ENCODE data around the gene MARCHF10. TPM values are rescaled to one million over a fixed set of nuclear protein-coding genes. Genes with fewer than 3 reads are reported as not detected.

The MARCHF10 gene
- total and polyA plus RNA-seq, 2 donors: 0.14 to 1.1 TPM

DNA sequence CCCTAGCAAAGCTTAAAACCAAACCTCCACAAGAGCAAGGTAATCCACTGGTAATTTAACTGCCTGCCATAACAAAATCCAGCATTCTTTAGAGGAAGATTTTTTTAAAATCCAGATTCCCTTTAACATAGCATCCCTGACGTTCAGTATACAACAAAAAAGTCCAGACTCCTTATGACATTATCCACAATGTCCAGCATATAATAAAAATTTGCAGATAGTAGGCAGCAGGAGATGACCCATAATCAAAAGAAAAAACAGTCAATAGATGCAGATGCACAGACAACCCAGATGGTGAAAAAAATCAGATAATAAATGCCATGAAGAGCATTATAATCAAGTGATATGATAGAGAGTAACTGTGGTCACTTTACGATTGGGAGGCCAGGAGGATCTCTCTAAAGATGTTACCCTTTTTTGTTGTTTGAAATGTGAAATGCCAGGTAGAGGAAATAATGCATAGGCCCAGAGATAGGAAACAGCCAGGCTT is 147.4 kb downstream of the MARCHF10 start:
- H3K36me3 ChIP-seq (ENCODE audit: control insufficient read depth in 2 of 2, insufficient read depth in 2 of 2, low read length in 1 of 2): peaks cover 0 to 5% of the 10 kb centered on the region in 2 donors
- 100% methylated on average over 2 of the region's 2 CpGs for WGBS
- no peaks in the 10 kb centered on the region for H3K27me3 ChIP-seq (ENCODE audit: control insufficient read depth in 2 of 2, insufficient read depth in 1 of 2, low read length in 1 of 2)
- no peak for DNase-seq (ENCODE audit: low read depth in 6 of 9, low spot score in 9 of 9)
- no peaks in the 10 kb centered on the region for H3K9me3 ChIP-seq (ENCODE audit: control insufficient read depth in 2 of 2, insufficient read depth in 1 of 2, low read length in 1 of 2)
- no peak overlapping the region for H3K27ac ChIP-seq (ENCODE audit: low read depth in 1 of 2, low read length in 1 of 2)
- H3K4me3 ChIP-seq (ENCODE audit: low read length in 2 of 2): no peak overlapping the region
- peaks cover 0 to 2% of the 10 kb centered on the region in 2 donors for H3K4me1 ChIP-seq (ENCODE audit: control insufficient read depth in 2 of 2, insufficient read depth in 2 of 2, low read length in 2 of 2)

DNA sequence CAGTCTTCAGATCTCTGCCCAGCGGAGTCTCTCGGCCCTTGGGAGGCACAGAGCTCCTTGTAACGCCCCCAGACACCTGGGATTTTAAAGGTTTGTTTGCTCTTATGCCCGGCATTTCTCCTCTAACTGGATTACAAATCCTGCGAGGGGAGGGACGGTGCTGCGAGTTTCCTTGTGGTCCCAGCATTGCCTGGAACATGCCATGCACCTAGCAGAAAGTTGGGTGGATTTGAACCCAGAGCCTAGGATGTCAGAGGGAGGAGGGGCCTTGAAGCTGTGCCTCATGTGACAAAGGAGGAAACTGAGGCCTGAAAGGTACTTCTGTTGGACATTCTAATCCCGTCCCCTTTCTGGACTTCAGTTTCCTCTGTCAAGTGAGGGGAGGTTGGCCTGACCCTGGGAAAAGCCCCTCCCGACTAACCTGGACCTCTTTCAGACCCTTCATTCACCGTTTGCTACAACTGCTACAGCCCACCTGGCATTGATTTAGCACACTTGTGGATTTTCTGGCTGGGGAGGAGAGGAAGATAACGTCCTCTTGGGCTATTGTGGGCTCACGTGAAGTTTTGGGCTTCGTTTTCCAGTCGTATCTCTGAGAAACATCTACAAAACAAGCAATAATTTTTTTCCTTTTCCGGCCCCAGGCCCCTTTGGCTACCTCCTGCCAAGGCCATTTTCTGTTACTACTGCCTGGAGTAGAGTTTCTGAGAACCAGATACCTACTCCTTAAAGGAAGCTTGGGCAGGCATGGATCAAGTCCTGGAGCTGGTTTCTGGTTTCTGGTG is 149.8 kb downstream of the MARCHF10 start:
- Histone ChIP-seq H3K27ac (ENCODE audit: low read depth in 1 of 2, low read length in 1 of 2) (no peak overlapping the region), H3K4me3 (ENCODE audit: low read length in 2 of 2) (no peak overlapping the region), H3K27me3 (ENCODE audit: control insufficient read depth in 2 of 2, insufficient read depth in 1 of 2, low read length in 1 of 2) (no peaks in the 10 kb centered on the region), H3K36me3 (ENCODE audit: control insufficient read depth in 2 of 2, insufficient read depth in 2 of 2, low read length in 1 of 2) (no peaks in the 10 kb centered on the region), H3K4me1 (ENCODE audit: control insufficient read depth in 2 of 2, insufficient read depth in 2 of 2, low read length in 2 of 2) (peaks cover 0 to 14% of the 10 kb centered on the region in 2 donors), H3K9me3 (ENCODE audit: control insufficient read depth in 2 of 2, insufficient read depth in 1 of 2, low read length in 1 of 2) (no peaks in the 10 kb centered on the region)
- 96% methylated on average over 15 of the region's 15 CpGs for WGBS
- DNase-seq (ENCODE audit: low read depth in 6 of 9, low spot score in 9 of 9): no peak

DNA sequence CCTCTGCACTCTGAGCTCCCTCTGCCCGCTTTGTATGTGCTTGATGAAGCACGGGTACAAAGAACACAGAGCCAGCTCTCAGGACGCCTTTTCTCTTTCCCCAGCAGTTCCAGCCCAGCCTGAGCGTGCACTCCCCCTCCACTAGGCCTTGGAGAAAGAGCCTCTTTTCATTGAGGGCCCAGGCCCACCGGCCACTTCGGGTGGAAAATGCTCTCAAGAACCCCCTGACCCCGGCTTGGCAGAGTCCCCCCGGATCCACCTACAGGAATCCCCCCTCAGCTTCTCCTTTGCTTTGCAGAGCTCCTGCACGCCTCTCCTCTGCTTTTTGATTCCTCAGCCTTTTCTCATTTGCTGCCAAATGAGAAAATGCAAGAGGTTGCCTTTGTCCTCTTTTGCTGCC is 150.4 kb downstream of the MARCHF10 start:
- no peaks in the 10 kb centered on the region for H3K9me3 ChIP-seq (ENCODE audit: control insufficient read depth in 2 of 2, insufficient read depth in 1 of 2, low read length in 1 of 2)
- no peaks in the 10 kb centered on the region for H3K36me3 ChIP-seq (ENCODE audit: control insufficient read depth in 2 of 2, insufficient read depth in 2 of 2, low read length in 1 of 2)
- 95% methylated on average over 9 of the region's 9 CpGs for WGBS
- H3K27me3 ChIP-seq (ENCODE audit: control insufficient read depth in 2 of 2, insufficient read depth in 1 of 2, low read length in 1 of 2): no peaks in the 10 kb centered on the region
- H3K4me3 ChIP-seq (ENCODE audit: low read length in 2 of 2): no peak overlapping the region
- peaks cover 0 to 20% of the 10 kb centered on the region in 2 donors for H3K4me1 ChIP-seq (ENCODE audit: control insufficient read depth in 2 of 2, insufficient read depth in 2 of 2, low read length in 2 of 2)
- no peak overlapping the region for H3K27ac ChIP-seq (ENCODE audit: low read depth in 1 of 2, low read length in 1 of 2)
- no peak for DNase-seq (ENCODE audit: low read depth in 6 of 9, low spot score in 9 of 9)

DNA sequence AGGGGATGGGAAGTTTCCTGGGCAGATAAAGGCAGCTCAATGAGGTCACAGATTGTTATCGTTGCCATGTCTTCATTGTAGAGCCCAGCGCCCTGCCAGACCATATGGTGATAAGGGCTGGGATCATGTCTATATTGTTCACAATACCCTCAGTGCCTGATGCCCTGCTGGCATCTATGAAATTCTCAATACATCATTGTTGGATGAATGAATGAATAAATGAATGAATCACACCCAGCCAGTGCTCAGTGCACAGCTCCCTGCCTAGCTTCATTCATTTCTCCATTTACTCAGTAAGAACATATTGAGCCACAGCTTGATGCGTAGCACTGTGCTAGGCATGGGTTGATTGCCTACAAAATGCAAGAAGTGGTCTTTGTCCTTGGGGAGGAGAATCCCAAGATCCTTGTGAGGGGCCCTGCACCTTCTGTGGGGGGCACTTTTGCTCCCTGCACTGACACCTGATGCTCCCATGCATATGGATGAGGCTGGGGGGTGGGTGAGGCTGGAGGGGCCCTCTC is 150.9 kb downstream of the MARCHF10 start:
- no peak overlapping the region for H3K27ac ChIP-seq (ENCODE audit: low read depth in 1 of 2, low read length in 1 of 2)
- no peaks in the 10 kb centered on the region for H3K36me3 ChIP-seq (ENCODE audit: control insufficient read depth in 2 of 2, insufficient read depth in 2 of 2, low read length in 1 of 2)
- H3K27me3 ChIP-seq (ENCODE audit: control insufficient read depth in 2 of 2, insufficient read depth in 1 of 2, low read length in 1 of 2): peaks cover 0 to 1% of the 10 kb centered on the region in 2 donors
- no peaks in the 10 kb centered on the region for H3K9me3 ChIP-seq (ENCODE audit: control insufficient read depth in 2 of 2, insufficient read depth in 1 of 2, low read length in 1 of 2)
- no peak for DNase-seq (ENCODE audit: low read depth in 6 of 9, low spot score in 9 of 9)
- H3K4me3 ChIP-seq (ENCODE audit: low read length in 2 of 2): no peak overlapping the region
- H3K4me1 ChIP-seq (ENCODE audit: control insufficient read depth in 2 of 2, insufficient read depth in 2 of 2, low read length in 2 of 2): peaks cover 0 to 23% of the 10 kb centered on the region in 2 donors
- WGBS: 98% methylated on average over 3 of the region's 3 CpGs

DNA sequence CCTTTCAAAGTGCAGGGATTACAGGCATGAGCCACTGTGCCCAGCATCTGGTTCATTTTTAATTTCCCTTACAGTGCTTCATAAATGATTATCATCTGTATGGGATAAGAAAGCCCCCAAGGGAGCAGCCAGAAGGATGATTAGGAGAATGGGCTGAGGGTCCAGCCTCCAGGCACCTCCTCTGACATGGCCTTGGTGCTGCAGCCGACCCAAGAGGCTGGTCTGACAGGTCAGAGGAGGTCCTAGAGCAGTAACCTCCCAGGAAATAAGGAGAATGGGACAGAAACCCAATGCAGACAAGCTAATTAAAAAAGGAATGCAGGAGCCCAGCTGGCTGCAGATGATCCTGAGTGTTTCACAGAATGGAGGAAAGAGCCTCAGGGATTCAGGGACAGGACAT is 151.7 kb downstream of the MARCHF10 start:
- Histone ChIP-seq H3K4me1 (ENCODE audit: control insufficient read depth in 2 of 2, insufficient read depth in 2 of 2, low read length in 2 of 2) (peaks cover 0 to 29% of the 10 kb centered on the region in 2 donors), H3K9me3 (ENCODE audit: control insufficient read depth in 2 of 2, insufficient read depth in 1 of 2, low read length in 1 of 2) (no peaks in the 10 kb centered on the region), H3K36me3 (ENCODE audit: control insufficient read depth in 2 of 2, insufficient read depth in 2 of 2, low read length in 1 of 2) (no peaks in the 10 kb centered on the region), H3K27me3 (ENCODE audit: control insufficient read depth in 2 of 2, insufficient read depth in 1 of 2, low read length in 1 of 2) (peaks cover 0 to 2% of the 10 kb centered on the region in 2 donors), H3K4me3 (ENCODE audit: low read length in 2 of 2) (no peak overlapping the region), H3K27ac (ENCODE audit: low read depth in 1 of 2, low read length in 1 of 2) (no peak overlapping the region)
- DNase-seq (ENCODE audit: low read depth in 6 of 9, low spot score in 9 of 9): no peak
- 100% methylated on average over 1 of the region's 1 CpG for WGBS

DNA sequence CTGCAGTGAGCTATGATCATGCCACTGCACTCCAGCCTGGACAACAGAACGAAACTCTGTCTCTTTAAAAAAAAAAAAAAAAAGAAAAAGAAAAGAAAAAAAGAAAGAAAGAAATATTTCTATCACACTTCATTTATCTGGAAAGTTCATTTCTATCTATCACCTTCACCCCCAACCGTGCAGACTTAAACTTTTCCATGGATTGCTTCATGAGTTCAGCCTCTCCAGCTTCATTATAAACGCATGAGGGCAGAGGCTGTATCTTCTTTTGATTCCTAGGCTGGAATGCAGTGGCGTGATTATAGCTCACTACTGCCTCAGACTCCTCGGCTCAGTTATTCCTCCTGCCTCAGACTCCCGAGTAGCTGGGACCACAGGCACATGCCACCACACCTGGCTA is 152.5 kb downstream of the MARCHF10 start:
- Histone ChIP-seq H3K4me1 (ENCODE audit: control insufficient read depth in 2 of 2, insufficient read depth in 2 of 2, low read length in 2 of 2) (peaks cover 0 to 29% of the 10 kb centered on the region in 2 donors), H3K9me3 (ENCODE audit: control insufficient read depth in 2 of 2, insufficient read depth in 1 of 2, low read length in 1 of 2) (no peaks in the 10 kb centered on the region), H3K27me3 (ENCODE audit: control insufficient read depth in 2 of 2, insufficient read depth in 1 of 2, low read length in 1 of 2) (peaks cover 0 to 2% of the 10 kb centered on the region in 2 donors), H3K4me3 (ENCODE audit: low read length in 2 of 2) (no peak overlapping the region), H3K36me3 (ENCODE audit: control insufficient read depth in 2 of 2, insufficient read depth in 2 of 2, low read length in 1 of 2) (no peaks in the 10 kb centered on the region), H3K27ac (ENCODE audit: low read depth in 1 of 2, low read length in 1 of 2) (no peak overlapping the region)
- 97% methylated on average over 6 of the region's 6 CpGs for WGBS
- DNase-seq (ENCODE audit: low read depth in 6 of 9, low spot score in 9 of 9): no peak

DNA sequence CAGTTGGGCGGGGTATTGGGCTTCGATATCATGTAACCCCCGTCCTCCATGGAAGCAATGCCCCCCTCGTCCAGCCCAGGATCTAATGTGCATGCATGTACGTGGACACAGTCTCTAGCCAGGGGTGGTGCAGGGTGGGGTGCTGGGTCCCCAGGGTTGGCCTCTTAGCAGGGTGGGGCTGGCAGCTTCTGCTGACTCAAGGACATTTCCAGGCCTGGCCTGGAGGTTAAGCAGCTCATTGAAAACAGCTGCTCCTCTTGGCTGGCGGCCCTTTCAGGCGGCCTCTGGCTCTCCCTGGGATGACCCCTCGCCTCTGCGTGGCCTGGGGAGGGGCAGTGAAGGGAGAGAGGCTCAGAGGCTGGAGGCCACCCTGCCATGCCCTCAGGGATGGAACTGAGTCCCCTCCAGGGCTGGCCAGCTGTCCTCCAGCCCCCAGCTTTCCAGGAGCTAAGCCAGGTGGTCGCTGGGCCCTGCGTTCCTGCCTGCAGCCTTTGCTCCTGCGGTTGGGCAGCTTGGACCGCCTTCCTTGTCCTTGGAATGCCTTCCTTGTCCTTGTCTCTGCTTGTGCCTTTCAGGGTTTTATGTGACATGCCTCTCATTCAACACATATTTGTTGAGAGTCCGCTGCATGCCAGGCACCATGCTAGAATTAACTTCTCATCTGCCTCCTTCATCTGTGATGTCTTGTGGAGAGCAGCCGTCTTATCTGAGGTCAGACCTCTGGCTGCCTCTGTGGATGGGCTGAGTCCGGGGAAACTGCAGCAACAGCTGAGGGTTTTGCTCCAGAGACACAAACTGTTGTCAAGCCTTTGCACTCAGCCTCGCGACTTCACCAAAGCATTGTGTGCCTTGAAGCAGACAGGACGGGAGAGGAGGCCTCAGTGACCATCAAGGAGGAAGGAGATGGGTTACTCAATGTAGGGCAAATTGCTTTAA is 154.0 kb downstream of the MARCHF10 start:
- H3K27ac ChIP-seq (ENCODE audit: low read depth in 1 of 2, low read length in 1 of 2): no peak overlapping the region
- H3K4me3 ChIP-seq (ENCODE audit: low read length in 2 of 2): no peak overlapping the region
- no peaks in the 10 kb centered on the region for H3K9me3 ChIP-seq (ENCODE audit: control insufficient read depth in 2 of 2, insufficient read depth in 1 of 2, low read length in 1 of 2)
- WGBS: 71% methylated on average over 19 of the region's 19 CpGs
- peaks cover 0 to 2% of the 10 kb centered on the region in 2 donors for H3K27me3 ChIP-seq (ENCODE audit: control insufficient read depth in 2 of 2, insufficient read depth in 1 of 2, low read length in 1 of 2)
- peak in 1 of 9 donors; percentile 13 for DNase-seq (ENCODE audit: low read depth in 6 of 9, low spot score in 9 of 9)
- H3K4me1 ChIP-seq (ENCODE audit: control insufficient read depth in 2 of 2, insufficient read depth in 2 of 2, low read length in 2 of 2): peaks cover 0 to 29% of the 10 kb centered on the region in 2 donors
- no peaks in the 10 kb centered on the region for H3K36me3 ChIP-seq (ENCODE audit: control insufficient read depth in 2 of 2, insufficient read depth in 2 of 2, low read length in 1 of 2)

DNA sequence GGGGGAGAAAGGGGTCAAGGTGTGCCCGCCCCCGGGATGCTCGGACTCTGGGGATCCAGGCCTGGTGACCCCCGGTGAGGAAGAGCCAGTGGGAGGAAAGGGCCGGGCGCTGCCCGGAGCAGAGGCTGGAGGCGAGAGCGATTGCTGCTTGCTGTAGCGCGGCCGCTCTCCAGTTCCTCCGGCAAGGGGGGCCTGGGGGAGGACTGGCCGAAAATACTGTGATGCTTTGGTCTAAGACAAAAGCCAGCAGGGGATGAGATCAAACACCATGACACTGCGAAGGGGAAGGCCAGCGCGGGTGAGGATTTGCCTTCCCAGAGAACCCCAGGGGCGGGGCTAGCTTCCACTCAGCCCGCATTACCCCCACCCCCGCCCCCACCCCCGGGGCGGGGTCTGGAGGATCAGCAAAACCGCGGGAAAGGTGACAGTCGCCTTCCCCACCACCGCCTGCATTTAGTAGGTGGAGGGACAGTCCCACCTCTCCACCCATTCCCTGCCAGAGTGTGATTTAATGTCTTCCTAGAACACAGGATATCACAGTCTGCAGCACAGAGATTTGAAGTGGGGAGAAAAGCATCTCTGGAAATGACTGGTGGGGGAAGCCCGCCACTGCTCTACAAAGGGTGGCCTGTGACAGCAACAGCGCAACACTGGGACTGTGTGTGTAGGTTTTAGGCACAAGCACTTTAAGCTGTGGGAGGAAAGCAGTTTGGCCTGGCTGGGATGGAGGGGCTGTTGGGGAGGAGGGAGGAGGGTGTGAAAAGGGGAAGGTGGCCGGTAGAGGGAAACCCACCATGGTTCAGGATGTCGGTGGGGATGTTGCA is 154.9 kb downstream of the MARCHF10 start:
- H3K36me3 ChIP-seq (ENCODE audit: control insufficient read depth in 2 of 2, insufficient read depth in 2 of 2, low read length in 1 of 2): no peaks in the 10 kb centered on the region
- DNase-seq (ENCODE audit: low read depth in 6 of 9, low spot score in 9 of 9): peak; percentile 22 to 83 (median 57)
- peaks cover 0 to 2% of the 10 kb centered on the region in 2 donors for H3K27me3 ChIP-seq (ENCODE audit: control insufficient read depth in 2 of 2, insufficient read depth in 1 of 2, low read length in 1 of 2)
- 1% methylated on average over 30 of the region's 30 CpGs for WGBS
- H3K9me3 ChIP-seq (ENCODE audit: control insufficient read depth in 2 of 2, insufficient read depth in 1 of 2, low read length in 1 of 2): no peaks in the 10 kb centered on the region
- peak overlapping the region; percentile 64 for H3K4me3 ChIP-seq (ENCODE audit: low read length in 2 of 2)
- H3K27ac ChIP-seq (ENCODE audit: low read depth in 1 of 2, low read length in 1 of 2): peak overlapping the region; percentile 68 to 74
- H3K4me1 ChIP-seq (ENCODE audit: control insufficient read depth in 2 of 2, insufficient read depth in 2 of 2, low read length in 2 of 2): peaks cover 0 to 26% of the 10 kb centered on the region in 2 donors

All from thymus (tissue), 11 donors.